Measurements from ENCODE around the gene CHCHD3.

Gene CHCHD3

DNA sequence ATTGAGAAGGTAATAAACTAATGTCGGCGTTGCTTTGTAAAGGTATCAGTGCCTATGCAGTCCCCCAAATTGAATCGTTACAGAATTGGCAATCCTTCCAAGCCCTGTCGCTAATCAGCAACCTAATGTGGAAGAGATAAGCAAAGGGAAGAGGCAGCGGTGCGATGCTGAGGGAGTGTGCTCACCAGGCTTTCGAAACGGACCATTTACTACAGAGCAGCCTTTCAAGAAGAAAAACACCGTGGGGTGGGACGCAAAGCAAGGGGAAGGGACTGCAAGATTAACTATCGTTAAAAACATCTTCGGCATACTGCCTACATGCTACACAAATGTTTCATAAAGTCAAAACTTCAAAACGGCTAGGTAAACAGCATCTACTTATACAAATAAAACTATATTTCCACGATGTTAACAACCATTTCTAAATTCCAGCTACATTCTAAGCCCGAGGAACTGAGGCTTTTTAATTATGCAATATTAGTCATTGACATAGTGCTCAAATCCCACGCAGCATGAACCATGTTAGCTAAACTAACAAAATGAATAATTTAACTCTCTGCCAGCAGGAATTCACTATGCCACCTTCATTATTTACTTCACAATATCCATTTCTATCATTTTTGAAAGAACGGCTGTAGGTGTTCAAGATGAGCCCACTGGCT is 85.2 kb downstream of the CHCHD3 start:
- no peak overlapping the region for H2AFZ ChIP-seq (ENCODE audit: low read depth, low read length)
- no peaks in the 10 kb centered on the region for H3K9me3 ChIP-seq (ENCODE audit: insufficient read depth, low read length)
- H3K4me1 ChIP-seq (ENCODE audit: low read length) = no peaks in the 10 kb centered on the region
- no peaks in the 10 kb centered on the region for H3K27me3 ChIP-seq (ENCODE audit: low read depth, low read length)
- H3K4me3 ChIP-seq (ENCODE audit: low read length) = no peak overlapping the region
- H3K79me2 ChIP-seq (ENCODE audit: low read length) = peaks cover 58% of the 10 kb centered on the region
- no peak overlapping the region for H3K27ac ChIP-seq (ENCODE audit: low read length)
- no peak overlapping the region for H3K9ac ChIP-seq (ENCODE audit: low read length)
- H4K20me1 ChIP-seq (ENCODE audit: insufficient read depth, low read length) = peaks cover 14% of the 10 kb centered on the region; the same call in 1 of the 2 replicates
- H3K36me3 ChIP-seq (replicated peaks; ENCODE audit: low read depth, low read length) = no peaks in the 10 kb centered on the region
- no peak for TF ChIP-seq EZH2phosphoT487 (IDR thresholded peaks at IDR 0.05; ENCODE audit: low read depth)
- TF ChIP-seq, protein P1, sequence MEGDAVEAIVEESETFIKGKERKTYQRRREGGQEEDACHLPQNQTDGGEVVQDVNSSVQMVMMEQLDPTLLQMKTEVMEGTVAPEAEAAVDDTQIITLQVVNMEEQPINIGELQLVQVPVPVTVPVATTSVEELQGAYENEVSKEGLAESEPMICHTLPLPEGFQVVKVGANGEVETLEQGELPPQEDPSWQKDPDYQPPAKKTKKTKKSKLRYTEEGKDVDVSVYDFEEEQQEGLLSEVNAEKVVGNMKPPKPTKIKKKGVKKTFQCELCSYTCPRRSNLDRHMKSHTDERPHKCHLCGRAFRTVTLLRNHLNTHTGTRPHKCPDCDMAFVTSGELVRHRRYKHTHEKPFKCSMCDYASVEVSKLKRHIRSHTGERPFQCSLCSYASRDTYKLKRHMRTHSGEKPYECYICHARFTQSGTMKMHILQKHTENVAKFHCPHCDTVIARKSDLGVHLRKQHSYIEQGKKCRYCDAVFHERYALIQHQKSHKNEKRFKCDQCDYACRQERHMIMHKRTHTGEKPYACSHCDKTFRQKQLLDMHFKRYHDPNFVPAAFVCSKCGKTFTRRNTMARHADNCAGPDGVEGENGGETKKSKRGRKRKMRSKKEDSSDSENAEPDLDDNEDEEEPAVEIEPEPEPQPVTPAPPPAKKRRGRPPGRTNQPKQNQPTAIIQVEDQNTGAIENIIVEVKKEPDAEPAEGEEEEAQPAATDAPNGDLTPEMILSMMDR (IDR thresholded peaks at IDR 0.05; ENCODE audit: low read depth, low read length) = no peak
- no peak overlapping the region for H3K4me2 ChIP-seq (ENCODE audit: low read length)

DNA sequence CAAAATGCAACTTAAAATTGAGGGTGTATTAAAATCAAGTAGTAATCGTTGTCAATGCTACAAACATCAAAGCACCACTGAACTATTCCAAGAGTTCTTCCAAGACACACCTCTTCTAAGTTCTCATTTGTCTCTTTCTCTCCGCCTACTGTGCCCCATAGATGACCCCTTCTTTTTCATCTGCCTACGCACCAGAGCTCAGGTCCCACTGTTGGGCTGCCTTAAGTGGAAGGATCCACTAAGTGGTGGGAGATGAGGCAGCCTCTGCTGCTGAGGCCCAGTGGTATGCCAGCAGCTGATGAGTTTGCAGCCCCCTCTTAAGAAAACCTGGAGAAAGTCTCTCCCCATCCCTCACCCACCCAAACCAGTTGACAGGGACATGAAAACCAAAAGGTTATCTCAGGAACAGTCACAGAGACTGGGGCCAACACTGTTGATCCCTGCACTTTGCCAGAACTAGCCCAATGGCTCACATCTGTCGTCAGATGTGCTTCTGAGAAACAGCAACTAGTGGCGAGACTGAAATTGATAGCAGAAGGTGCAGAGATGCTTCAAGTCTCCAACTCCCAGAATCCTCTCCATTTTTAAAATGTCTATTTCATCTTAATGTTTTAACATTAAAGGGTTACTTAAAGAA is 88.4 kb downstream of the CHCHD3 start:
- no peak overlapping the region for H3K4me2 ChIP-seq (ENCODE audit: low read length)
- no peak overlapping the region for H3K9ac ChIP-seq (ENCODE audit: low read length)
- H3K27ac ChIP-seq (ENCODE audit: low read length) = no peak overlapping the region
- no peak overlapping the region for H3K4me3 ChIP-seq (ENCODE audit: low read length)
- no peak for TF ChIP-seq EZH2phosphoT487 (IDR thresholded peaks at IDR 0.05; ENCODE audit: low read depth)
- TF ChIP-seq, protein P1 (IDR thresholded peaks at IDR 0.05; ENCODE audit: low read depth, low read length) = no peak
- no peaks in the 10 kb centered on the region for H3K9me3 ChIP-seq (ENCODE audit: insufficient read depth, low read length)
- H3K27me3 ChIP-seq (ENCODE audit: low read depth, low read length) = no peaks in the 10 kb centered on the region
- no peak overlapping the region for H2AFZ ChIP-seq (ENCODE audit: low read depth, low read length)
- peaks cover 49% of the 10 kb centered on the region for H3K79me2 ChIP-seq (ENCODE audit: low read length)
- no peaks in the 10 kb centered on the region for H3K36me3 ChIP-seq (replicated peaks; ENCODE audit: low read depth, low read length)
- H4K20me1 ChIP-seq (ENCODE audit: insufficient read depth, low read length) = peaks cover 14% of the 10 kb centered on the region; the same call in 1 of the 2 replicates
- no peaks in the 10 kb centered on the region for H3K4me1 ChIP-seq (ENCODE audit: low read length)

DNA sequence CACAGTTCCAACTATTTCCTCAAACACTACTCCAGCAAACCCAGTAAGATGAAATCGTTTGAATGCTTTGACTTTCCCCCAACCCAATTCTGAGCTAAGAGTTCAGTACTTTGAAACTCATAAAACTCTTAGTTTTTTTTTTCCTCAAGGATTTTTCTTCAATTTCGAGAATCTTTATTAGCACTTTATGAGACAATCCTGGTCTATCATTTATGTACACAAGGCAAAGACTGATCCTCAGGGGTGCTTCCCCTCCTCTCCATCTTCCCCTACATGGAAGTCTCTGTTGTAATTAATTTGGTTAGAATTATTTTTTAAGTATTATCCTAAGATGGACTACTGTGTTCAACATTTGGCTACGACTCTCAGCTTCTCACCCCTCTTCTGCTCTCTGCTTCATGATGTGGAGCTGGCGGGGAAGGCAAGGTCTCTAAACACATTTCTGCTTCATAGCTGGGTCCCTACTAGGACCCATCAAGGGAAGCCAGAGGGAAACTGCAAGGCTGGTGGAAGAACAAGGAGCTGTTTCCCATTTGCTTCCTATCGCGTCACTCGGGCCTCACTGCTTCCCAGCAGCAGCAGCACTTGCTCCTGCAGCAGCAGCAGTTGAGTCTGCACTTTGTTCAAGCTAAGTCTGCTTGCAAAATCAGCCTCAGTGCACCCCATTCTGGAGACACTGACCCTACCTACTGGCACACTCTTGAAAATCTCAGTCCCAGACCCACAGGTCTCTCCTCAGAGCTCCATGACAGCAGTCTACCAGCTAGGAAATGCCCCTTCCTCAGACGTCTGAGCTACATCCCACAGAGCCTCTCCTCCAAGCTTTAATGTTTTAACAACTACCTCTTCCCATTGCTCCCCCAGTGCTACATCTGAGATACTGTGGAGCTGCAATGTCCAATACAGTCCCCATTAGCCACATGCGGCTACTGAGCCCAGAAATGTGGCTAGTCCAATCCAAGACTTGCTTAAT is 90.0 kb downstream of the CHCHD3 start:
- no peak overlapping the region for H3K27ac ChIP-seq (ENCODE audit: low read length)
- no peak overlapping the region for H2AFZ ChIP-seq (ENCODE audit: low read depth, low read length)
- no peaks in the 10 kb centered on the region for H3K9me3 ChIP-seq (ENCODE audit: insufficient read depth, low read length)
- no peaks in the 10 kb centered on the region for H3K36me3 ChIP-seq (replicated peaks; ENCODE audit: low read depth, low read length)
- TF ChIP-seq, protein P1 (IDR thresholded peaks at IDR 0.05; ENCODE audit: low read depth, low read length) = no peak
- TF ChIP-seq EZH2phosphoT487 (IDR thresholded peaks at IDR 0.05; ENCODE audit: low read depth) = no peak
- no peaks in the 10 kb centered on the region for H3K27me3 ChIP-seq (ENCODE audit: low read depth, low read length)
- no peak overlapping the region for H3K4me2 ChIP-seq (ENCODE audit: low read length)
- no peak overlapping the region for H3K9ac ChIP-seq (ENCODE audit: low read length)
- peaks cover 41% of the 10 kb centered on the region for H3K79me2 ChIP-seq (ENCODE audit: low read length)
- no peaks in the 10 kb centered on the region for H3K4me1 ChIP-seq (ENCODE audit: low read length)
- H3K4me3 ChIP-seq (ENCODE audit: low read length) = no peak overlapping the region
- H4K20me1 ChIP-seq (ENCODE audit: insufficient read depth, low read length) = peaks cover 11% of the 10 kb centered on the region; the same call in 1 of the 2 replicates

DNA sequence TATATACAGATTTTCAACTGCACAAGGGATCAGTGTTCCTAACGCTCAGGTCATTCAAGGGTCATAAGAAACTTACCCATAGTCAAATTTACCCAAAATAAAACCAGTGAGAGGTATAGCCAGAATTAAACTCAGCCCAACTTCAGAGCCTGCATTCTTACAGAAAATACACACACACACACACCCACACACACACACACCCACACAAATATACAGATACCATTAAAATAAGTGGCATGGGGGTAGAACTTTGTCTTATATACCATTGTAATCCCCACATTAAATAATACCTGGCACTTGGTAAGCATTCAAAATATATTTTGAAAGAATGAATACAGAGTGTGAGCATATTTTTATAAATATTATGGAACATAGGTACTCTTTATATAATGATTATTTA is 93.8 kb downstream of the CHCHD3 start:
- H3K4me2 ChIP-seq (ENCODE audit: low read length) = no peak overlapping the region
- H3K4me3 ChIP-seq (ENCODE audit: low read length) = no peak overlapping the region
- H2AFZ ChIP-seq (ENCODE audit: low read depth, low read length) = no peak overlapping the region
- peaks cover 10% of the 10 kb centered on the region for H3K79me2 ChIP-seq (ENCODE audit: low read length)
- TF ChIP-seq, protein P1 (IDR thresholded peaks at IDR 0.05; ENCODE audit: low read depth, low read length) = no peak
- no peak for TF ChIP-seq EZH2phosphoT487 (IDR thresholded peaks at IDR 0.05; ENCODE audit: low read depth)
- H3K27ac ChIP-seq (ENCODE audit: low read length) = no peak overlapping the region
- H3K27me3 ChIP-seq (ENCODE audit: low read depth, low read length) = no peaks in the 10 kb centered on the region
- no peaks in the 10 kb centered on the region for H3K4me1 ChIP-seq (ENCODE audit: low read length)
- no peaks in the 10 kb centered on the region for H3K9me3 ChIP-seq (ENCODE audit: insufficient read depth, low read length)
- H3K36me3 ChIP-seq (replicated peaks; ENCODE audit: low read depth, low read length) = no peaks in the 10 kb centered on the region
- no peak overlapping the region for H3K9ac ChIP-seq (ENCODE audit: low read length)
- H4K20me1 ChIP-seq (ENCODE audit: insufficient read depth, low read length) = no peaks in the 10 kb centered on the region; the same call in 1 of the 2 replicates
